Muscle layer of colon (tissue), 2 donors: ENCODE data around the gene RARG.
A peak's percentile ranks its signal among the peaks of the same experiment; 100 is the strongest.
"Not testable (repeated sequence)": the region's sequence is repeated elsewhere in the genome, so short reads cannot be mapped to it uniquely, and the experiment has no call there.

Experiments
- H3K27ac ChIP-seq: one replicate; pipeline ENCODE4 v1.7.0; 2013; ENCODE audit warnings: low read depth, mild to moderate bottlenecking, low read length, moderate library complexity
- H3K27me3 ChIP-seq, 2 donors: one replicate each; pipeline ENCODE4 v1.7.0; 2013; ENCODE audit warnings: low read length in 2 of 2, mild to moderate bottlenecking in 2 of 2; ENCODE audit not compliant: insufficient read depth in 2 of 2, control insufficient read depth in 1 of 2
- H3K36me3 ChIP-seq: one replicate; pipeline ENCODE4 v1.7.0; 2013; ENCODE audit warnings: mild to moderate bottlenecking, low read length; ENCODE audit not compliant: insufficient read depth
- H3K4me1 ChIP-seq: one replicate; pipeline ENCODE4 v1.7.0; 2013; ENCODE audit warnings: mild to moderate bottlenecking, low read length; ENCODE audit not compliant: insufficient read depth
- H3K4me3 ChIP-seq, 2 donors: one replicate each; pipeline ENCODE4 v1.7.0; 2013; ENCODE audit warnings: low read length in 2 of 2, low read depth in 1 of 2, mild to moderate bottlenecking in 1 of 2, moderate library complexity in 1 of 2
- H3K9ac ChIP-seq: one replicate; pipeline ENCODE4 v1.7.0; 2013; ENCODE audit warnings: low read length
- H3K9me3 ChIP-seq: one replicate; pipeline ENCODE4 v1.7.0; 2013; ENCODE audit warnings: mild to moderate bottlenecking, low read length
- donor health status: abdominal sarcoma.
- donor health status: Adenocarcinoma of cecum.

Gene RARG

DNA sequence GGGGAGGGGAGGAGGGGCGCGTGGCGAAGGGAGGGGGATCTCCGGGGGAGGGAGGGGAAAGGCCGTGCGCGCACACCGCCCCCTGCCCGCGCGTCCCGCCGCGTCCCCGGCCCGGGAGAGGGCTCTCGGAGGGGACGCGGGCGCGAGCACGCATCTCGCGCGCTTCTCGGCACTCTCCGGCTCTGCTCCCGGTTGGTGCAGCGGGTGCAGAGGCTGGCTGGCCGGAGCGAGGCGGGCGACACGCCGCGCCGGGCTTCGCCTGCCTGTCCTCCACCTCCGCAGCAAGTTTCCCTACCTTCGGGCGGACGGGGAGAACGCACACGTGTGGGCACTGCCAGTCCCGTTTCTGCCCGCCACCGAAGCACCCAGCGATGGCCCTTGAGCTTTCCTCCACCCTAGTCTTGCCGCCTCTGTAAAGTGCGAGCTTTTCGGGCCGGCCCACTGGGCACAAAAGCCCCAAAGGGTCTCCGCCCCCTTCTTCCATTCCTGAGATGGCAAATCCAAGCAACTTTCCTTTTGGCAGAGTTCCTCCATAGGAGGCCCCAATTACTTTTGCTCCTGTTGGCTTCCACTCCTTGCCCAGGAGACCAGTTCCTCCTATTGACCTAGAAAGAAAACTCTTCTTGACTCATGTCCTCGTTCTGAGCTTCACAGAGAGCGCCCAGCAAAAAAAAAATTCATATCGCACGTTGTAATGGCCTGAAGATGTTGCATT lies 50.9 kb downstream of the RARG start:
- H3K27ac ChIP-seq, result peak overlapping the region; percentile 69
- peak overlapping the region; percentile 56 to 88 for H3K4me3 ChIP-seq
- no peaks in the 10 kb centered on the region for H3K9me3 ChIP-seq
- H3K4me1 ChIP-seq, result peaks cover 47% of the 10 kb centered on the region
- peak overlapping the region; percentile 63 for H3K9ac ChIP-seq
- H3K36me3 ChIP-seq, result peaks cover 40% of the 10 kb centered on the region
- no peaks in the 10 kb centered on the region for H3K27me3 ChIP-seq

DNA sequence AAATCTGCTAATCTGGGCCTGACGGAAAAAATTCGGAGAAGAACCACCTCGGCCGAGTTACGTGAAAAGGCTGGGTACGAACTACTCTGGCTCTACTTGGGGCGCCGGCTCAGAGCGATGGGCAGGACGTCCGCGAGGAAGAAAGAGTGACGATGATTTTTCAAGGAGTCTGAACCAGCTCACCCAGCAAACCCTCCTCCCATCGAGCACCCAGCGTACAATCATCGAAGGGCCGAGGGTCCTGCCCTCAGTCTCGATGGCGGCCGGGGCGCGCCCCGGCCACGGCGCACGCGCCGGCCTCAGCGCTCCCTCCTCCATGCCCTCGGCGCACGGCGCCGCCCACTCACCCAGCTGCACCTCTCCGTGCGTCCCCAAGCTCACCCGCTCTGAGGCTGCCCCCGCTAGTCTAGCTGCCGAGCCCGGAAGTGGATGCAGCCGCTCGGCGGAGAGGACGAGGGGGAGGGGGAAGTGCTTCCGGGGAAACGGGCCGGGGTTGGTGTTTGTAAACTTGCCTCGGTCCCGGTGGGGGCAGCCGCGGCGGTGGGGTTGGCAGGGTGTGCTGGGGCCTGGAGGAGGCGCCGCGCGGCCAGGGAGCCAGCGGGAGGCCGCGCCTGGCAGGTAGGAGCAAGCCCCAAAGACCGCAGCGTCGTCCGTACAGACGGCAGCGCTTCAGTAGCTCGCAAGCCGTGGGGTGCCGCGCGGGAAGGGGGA lies 51.6 kb downstream of the RARG start, which contains the start of the genes CSAD and ZNF740:
CSAD (minus strand) TSS at position 706 of the 711 bp plus-strand sequence. CDS start 7,455 bp downstream, outside the sequence.
ZNF740 (plus strand) TSS at position 503 of the 711 bp plus-strand sequence. CDS start 1,262 bp downstream, outside the sequence.
- H3K9me3 ChIP-seq, result no peaks in the 10 kb centered on the region
- H3K4me1 ChIP-seq, result peaks cover 47% of the 10 kb centered on the region
- peaks cover 33% of the 10 kb centered on the region for H3K36me3 ChIP-seq
- no peaks in the 10 kb centered on the region for H3K27me3 ChIP-seq
- H3K27ac ChIP-seq, result peak within 1 kb of the TSS; percentile 69
- H3K9ac ChIP-seq, result peak within 1 kb of the TSS; percentile 78
- peak within 1 kb of the TSS; percentile 56 to 88 for H3K4me3 ChIP-seq

DNA sequence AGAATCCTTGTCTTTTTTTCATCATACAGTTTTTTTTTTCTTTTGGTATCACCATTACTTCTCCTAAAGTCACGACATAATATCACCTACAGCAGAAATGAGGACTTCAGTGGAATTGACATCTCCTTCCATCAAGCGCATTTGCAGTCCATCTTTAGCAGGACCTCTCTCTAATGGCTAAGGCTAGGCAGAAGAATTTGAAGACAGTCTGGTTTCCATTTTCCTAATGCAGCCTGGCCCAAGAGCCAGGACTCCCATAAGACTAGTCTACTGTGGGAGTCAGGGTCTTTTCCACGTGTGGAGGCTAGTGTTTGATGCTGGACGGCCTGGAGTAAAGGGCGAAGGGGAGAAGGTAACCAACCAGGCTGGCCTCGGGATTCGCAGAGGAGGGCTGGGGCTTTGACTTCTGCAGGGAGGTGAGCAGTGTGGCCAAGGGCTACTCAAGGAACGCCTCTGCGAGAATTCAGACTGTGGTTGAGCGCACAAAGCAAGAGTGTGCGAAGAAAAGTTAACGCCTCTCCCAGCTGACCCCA lies 52.3 kb downstream of the RARG start:
- H3K27ac ChIP-seq, result peak overlapping the region; percentile 69
- no peaks in the 10 kb centered on the region for H3K27me3 ChIP-seq
- peaks cover 27% of the 10 kb centered on the region for H3K36me3 ChIP-seq
- H3K9me3 ChIP-seq, result no peaks in the 10 kb centered on the region
- peak overlapping the region; percentile 78 for H3K9ac ChIP-seq
- peaks cover 44% of the 10 kb centered on the region for H3K4me1 ChIP-seq
- H3K4me3 ChIP-seq, result peak overlapping the region; percentile 38 to 88

DNA sequence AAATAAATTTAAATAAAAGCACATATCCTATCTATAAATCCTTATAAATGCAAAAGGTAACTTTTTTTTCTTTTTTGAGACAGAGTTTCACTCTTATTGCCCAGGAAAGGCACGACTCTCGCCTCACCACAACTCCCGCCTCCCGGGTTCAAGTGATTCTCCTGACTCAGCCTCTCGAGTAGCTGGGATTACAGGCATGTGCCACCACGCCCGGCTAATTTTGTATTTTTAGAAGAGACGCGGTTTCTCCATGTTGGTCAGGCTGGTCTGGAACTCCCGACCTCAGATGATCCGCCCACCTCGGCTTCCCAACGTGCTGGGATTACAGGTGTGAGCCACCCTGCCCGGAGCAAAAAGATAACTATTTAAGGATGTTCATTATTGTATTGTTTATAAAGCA lies 53.2 kb downstream of the RARG start:
- Histone ChIP-seq H3K27ac (peak overlapping the region; percentile 24), H3K4me1 (peaks cover 36% of the 10 kb centered on the region), H3K36me3 (peaks cover 19% of the 10 kb centered on the region)
- H3K9me3 ChIP-seq, H3K4me3 ChIP-seq, H3K27me3 ChIP-seq, H3K9ac ChIP-seq: not testable (repeated sequence)

DNA sequence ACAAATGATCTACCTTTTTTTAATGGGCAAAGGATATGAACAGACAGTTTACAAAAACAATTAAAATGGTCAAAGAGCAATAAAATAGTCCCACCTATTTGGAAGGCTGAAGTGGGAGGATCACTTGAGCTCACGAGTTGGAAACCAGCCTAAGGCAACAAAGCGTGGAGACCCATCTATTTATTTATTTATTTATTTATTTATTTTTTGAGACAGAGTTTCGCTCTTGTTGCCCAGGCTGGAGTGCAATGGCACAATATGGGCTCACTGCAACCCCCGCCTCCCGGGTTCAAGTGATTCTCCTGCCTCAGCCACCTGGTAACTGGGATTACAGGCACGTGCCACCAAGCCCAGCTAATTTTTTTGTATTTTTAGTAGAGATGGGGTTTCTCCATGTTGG lies 54.6 kb downstream of the RARG start:
- peaks cover 22% of the 10 kb centered on the region for H3K4me1 ChIP-seq
- not testable (repeated sequence) for H3K27ac ChIP-seq

DNA sequence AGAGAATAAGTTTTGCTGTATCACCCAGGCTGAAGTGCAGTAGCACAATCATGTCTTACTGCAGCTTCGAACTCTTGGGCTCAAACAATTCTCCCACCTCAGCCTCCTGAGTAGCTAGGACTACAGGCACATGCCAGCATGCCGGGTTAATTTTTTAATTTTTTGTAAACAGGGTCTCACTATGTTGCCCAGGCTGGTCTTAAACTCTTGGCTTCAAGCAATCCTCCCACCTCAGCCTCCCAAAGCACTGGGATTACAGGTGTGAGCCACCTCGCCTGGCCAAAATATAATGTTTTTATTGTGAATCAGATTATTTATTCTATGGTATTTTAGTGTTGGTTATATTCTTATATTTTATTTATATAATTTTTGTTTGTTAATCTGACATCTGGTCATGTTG lies 55.3 kb downstream of the RARG start:
- Histone ChIP-seq H3K4me3 (no peak overlapping the region), H3K4me1 (peaks cover 20% of the 10 kb centered on the region), H3K27ac (no peak overlapping the region), H3K9me3 (no peaks in the 10 kb centered on the region), H3K27me3 (no peaks in the 10 kb centered on the region), H3K36me3 (peaks cover 1% of the 10 kb centered on the region), H3K9ac (no peak overlapping the region)

More for the DNA sequence above, 54.6 kb downstream of the RARG start:
- not testable (repeated sequence) for H3K9ac ChIP-seq, H3K4me3 ChIP-seq, H3K9me3 ChIP-seq, H3K36me3 ChIP-seq, H3K27me3 ChIP-seq

DNA sequence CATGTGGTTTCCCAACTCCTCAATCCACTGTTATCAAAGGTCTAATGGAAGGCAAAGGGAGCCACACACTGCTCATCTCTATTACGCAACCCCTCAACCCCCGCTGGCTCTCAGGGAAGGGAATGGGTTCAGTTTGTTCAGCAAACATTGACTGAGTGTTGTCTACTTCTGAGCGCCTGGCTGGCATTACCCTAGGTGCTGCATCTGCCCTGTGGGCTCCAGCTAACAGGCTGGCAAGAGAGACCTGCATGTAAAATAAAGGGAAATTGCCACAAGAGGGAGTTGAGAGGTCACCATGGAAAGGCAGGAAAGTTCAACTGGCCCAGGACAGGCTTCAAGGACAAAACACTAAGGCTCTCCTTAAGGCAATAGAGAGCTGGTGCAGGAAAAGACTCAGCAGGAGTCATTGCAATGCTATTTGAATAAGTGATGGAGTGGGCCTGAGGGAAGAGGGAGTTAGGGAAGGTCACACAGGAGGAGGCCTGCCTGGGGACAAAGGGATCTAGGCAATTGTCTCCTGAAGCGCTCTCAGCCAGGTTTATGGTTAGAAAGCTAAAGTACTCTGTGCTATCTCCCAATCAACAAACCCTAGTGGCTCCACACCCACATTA lies 57.0 kb downstream of the RARG start:
- H3K27ac ChIP-seq, result no peak overlapping the region

DNA sequence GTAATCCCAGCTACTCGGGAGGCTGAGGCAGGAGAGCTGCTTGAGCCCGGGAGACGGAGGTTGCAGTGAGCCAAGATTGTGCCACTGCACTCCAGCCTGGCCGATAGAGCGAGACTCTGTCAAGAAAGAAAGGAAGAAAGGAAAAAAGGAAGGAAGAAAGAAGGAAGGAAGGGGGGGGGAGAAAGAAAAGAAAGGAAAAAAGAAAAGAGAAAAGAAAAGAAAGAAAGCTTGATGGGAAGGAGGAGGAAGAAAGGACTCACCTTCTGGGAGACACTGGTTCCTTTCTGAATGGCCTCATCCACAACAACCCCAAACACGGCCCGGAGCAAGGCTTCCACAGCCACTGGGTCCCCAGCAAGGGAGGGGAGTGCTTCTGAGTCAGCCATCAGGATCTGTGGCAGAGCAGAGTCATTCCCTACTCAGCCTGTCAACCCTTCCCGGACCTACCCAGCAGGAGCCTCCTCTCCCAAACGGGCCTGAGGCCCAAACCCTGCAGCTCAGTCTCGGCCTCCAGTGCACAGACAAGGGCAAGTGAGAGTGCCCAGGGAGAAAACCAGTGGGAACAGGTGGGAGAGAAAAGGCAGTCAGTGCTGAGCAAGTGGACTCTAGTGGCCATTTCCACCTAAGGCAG lies 58.8 kb downstream of the RARG start:
- H3K27ac ChIP-seq, result no peak overlapping the region
- H3K4me3 ChIP-seq, result no peak overlapping the region
- no peaks in the 10 kb centered on the region for H3K9me3 ChIP-seq
- H3K27me3 ChIP-seq, result no peaks in the 10 kb centered on the region
- H3K9ac ChIP-seq, result no peak overlapping the region
- H3K4me1 ChIP-seq, result peaks cover 12% of the 10 kb centered on the region
- peaks cover 17% of the 10 kb centered on the region for H3K36me3 ChIP-seq

More for the DNA sequence above, 57.0 kb downstream of the RARG start:
- no peaks in the 10 kb centered on the region for H3K27me3 ChIP-seq
- no peak overlapping the region for H3K4me3 ChIP-seq
- H3K9ac ChIP-seq, result no peak overlapping the region
- H3K9me3 ChIP-seq, result no peaks in the 10 kb centered on the region
- H3K4me1 ChIP-seq, result peaks cover 21% of the 10 kb centered on the region
- peaks cover 12% of the 10 kb centered on the region for H3K36me3 ChIP-seq

DNA sequence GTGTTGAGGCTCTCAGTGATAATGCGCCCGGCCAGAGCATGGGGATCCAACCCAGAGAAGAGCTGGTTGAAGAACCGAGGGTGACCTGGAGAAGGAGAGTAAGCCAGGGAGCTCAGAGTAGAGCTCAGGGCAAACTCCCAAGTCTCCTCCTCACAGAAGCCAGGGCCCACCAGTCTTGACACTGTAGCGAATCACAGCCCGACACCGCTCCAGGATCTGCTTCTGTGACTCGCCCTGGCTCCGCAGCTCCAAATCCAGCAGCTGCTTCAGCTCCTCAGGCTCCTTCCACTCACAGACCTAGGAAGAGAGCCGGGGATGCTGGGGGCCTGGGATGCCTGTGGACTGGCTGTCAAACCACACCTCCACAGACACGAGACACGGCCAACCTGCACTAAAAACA lies 59.7 kb downstream of the RARG start:
- peak overlapping the region in 1 of 2 donors; percentile 20 for H3K4me3 ChIP-seq
- H3K9ac ChIP-seq, result no peak overlapping the region
- no peak overlapping the region for H3K27ac ChIP-seq
- H3K27me3 ChIP-seq, result no peaks in the 10 kb centered on the region
- H3K9me3 ChIP-seq, result no peaks in the 10 kb centered on the region
- peaks cover 12% of the 10 kb centered on the region for H3K4me1 ChIP-seq
- peaks cover 23% of the 10 kb centered on the region for H3K36me3 ChIP-seq

DNA sequence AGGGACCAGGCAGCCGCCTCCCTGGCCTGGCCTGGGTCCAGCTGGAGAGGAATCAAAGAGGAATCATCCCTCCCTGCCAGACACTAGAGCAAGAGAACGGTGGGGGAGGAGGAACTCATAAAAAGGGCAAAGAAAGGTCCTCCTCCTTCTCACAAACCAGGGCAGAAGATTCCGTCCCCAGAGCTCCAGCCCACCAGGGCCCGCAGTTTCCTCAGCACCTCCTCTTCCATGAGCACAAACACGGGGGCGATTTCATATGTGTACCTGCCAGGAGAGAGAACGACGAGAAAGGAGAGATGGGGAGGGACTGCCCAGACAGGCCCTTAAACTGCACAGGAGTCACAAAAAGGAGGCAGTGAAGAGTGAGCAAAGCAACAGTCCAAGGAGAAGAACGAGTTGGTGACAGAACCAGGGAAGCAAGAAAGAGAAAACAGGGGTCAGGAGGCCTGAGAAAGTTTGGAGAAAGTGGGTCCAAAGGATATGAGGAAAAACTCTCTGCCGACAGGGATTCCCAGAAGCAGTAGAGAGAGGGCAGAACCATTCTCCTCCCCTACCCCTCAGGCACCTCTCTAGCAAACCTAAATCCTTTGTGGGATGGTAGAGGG lies 60.2 kb downstream of the RARG start:
- H3K9me3 ChIP-seq, result no peaks in the 10 kb centered on the region
- H3K27ac ChIP-seq, result peak overlapping the region; percentile 34
- peaks cover 12% of the 10 kb centered on the region for H3K4me1 ChIP-seq
- no peak overlapping the region for H3K9ac ChIP-seq
- H3K36me3 ChIP-seq, result peaks cover 26% of the 10 kb centered on the region
- peak overlapping the region in 1 of 2 donors; percentile 20 for H3K4me3 ChIP-seq
- H3K27me3 ChIP-seq, result no peaks in the 10 kb centered on the region
